ENCODE data around the gene CASK.

DNA sequence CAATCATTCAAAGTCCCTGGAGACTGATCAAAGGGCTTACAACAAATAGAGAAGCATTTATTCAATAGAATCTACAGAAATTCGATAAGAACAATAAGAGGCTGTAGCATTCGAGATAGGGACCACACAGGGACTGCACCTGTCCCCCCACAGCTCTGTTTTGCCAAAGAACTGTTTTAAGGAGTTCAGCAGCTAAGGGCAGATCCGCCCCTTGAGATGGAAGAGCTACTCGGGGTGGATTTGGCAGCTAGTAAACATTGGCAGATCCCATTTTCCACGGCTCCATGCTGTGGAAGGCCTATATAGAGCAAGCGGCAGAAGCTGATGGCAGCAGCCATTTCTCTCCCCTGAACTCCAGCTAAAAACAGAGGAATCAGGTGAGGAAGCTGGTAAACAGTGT is 123.7 kb downstream of the CASK start:
- TF ChIP-seq, protein P1, sequence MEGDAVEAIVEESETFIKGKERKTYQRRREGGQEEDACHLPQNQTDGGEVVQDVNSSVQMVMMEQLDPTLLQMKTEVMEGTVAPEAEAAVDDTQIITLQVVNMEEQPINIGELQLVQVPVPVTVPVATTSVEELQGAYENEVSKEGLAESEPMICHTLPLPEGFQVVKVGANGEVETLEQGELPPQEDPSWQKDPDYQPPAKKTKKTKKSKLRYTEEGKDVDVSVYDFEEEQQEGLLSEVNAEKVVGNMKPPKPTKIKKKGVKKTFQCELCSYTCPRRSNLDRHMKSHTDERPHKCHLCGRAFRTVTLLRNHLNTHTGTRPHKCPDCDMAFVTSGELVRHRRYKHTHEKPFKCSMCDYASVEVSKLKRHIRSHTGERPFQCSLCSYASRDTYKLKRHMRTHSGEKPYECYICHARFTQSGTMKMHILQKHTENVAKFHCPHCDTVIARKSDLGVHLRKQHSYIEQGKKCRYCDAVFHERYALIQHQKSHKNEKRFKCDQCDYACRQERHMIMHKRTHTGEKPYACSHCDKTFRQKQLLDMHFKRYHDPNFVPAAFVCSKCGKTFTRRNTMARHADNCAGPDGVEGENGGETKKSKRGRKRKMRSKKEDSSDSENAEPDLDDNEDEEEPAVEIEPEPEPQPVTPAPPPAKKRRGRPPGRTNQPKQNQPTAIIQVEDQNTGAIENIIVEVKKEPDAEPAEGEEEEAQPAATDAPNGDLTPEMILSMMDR (IDR thresholded peaks at IDR 0.05; ENCODE audit: low read depth, low read length), result no peak
- no peak for TF ChIP-seq POLR2A (IDR thresholded peaks at IDR 0.05; ENCODE audit: extremely low read depth, insufficient read length)
- TF ChIP-seq MYC (IDR thresholded peaks at IDR 0.05; ENCODE audit: low read depth, low read length), result no peak
